Measurements from ENCODE around the gene ZIC3.

GRCh38 chrX:137547291-137547690, 18.6 kb upstream of the ZIC3 start:
- TF ChIP-seq CTCF (IDR thresholded peaks at IDR 0.05 in 2 of 3, conservative IDR thresholded peaks at IDR 0.05 in 1 of 3; ENCODE audit: borderline replicate concordance in 1 of 3, insufficient read depth in 1 of 3, low read depth in 2 of 3, low read length in 2 of 3) = no peak
- TF ChIP-seq POLR2AphosphoS5 (IDR thresholded peaks at IDR 0.05; ENCODE audit: low read depth, low read length) = no peak
- no peak for TF ChIP-seq CEBPB (IDR thresholded peaks at IDR 0.05; ENCODE audit: low read depth)
- no peak for TF ChIP-seq TCF7L2 (IDR thresholded peaks at IDR 0.05; ENCODE audit: borderline replicate concordance, extremely low read depth, insufficient read depth, insufficient read length)
- no peak for TF ChIP-seq ZNF274 (IDR thresholded peaks at IDR 0.05; ENCODE audit: low read depth, low read length)

Data from HCT116 (cell line).